GDM1 (cell line): Measurements from ENCODE around the gene SLC8A2.

Experiments
- DNase-seq: peaks from one replicate; lab custom pipeline; 2025; lab: John Stamatoyannopoulos, UW

SLC8A2 gene

DNA sequence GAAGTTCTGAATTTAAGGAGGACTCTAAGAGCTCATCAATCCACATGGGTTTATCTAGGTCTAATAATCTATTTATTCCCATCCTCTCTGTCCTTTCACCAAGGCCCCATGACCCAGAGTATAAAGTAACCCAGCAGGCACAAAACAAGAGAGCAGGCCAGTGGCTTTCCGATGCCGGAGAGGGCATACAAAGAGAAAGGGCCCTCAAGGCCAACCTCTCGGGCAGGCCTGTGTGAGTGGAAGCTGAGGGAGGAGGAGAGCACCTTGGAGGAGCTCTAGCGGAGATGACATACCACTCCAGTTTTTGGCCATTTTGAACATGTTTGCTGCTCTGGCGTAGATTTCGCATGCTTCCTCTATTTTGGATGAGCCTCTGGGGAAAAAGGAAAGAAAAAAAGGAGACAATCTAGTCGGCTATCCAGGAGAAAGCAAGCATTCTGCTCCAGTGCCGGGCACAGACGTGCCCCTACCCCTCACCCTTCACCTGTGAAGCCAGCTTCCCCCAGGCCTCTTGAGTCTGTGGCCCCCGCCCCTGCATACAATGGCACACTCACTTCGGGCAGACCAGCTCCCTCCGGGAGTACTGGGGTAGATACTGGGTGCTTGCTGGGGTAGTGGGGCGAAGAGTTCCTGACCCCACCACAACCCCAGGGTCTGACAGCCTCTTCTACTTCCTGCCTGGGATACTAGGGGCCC is 31.6 kb upstream of the SLC8A2 start:
- DNase-seq: no peak

DNA sequence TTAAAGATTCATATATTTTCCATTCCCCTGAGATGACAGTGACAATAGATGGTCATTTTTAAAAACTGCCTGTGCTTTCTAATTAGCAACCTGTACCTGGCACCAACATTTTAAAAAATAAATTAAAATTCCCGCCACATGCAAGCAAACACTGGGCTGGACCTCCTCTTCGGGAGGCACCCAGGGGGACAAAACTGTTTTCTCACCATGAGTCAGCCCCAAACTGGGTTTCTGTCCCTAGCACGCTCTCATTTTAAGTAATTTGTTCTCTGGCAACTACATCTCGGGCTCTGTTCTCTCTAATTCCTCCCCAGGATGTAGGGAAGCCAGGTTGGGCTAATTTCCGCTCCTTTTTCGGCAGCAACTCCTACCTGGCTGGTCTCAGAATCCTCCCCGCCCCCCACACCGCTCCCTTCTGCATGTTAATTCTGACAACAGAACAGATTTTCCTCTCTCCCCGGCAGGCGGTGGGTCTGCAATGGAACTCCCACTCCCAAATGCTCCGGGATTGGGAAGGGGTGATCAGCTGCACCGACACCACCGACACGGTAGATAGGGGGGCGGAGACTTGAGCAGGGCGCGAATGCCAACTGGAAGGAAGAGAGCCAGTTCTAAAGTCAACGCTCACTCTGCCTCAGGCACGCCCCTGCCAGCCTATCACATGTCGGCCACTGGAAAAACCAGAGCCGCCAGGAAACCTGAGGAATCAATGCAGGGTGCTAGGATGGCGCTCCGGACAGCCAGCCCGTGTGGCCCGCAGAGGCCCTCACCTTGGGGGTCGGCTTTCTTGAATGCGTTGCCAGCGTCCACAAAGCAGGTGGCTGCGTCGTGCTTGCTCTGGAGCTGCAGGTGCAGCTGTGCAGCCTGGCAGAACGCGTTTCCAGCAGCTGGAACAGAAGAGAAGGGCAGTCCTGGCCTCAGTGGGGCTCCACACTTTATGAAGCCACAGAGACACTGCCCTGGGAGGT is 28.5 kb upstream of the SLC8A2 start:
- no peak for DNase-seq

DNA sequence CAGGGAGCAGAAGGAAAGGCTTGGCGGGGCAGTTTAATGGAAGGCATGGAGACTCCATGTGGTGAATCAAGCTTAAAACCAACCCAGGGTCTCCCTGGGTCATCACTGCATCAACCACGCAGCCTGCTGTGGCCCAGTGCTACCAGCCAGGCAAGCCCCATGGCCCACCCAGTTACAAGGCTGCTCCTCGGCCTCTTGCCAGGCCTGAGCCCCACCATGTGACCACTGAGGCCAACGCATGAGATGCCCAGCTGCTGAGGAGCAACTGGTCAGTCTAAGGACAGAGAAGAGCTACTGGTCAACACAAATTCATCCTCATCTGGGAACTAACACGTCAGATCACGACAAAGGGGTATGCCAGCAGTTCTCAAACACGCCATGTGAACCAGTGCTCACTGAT is 27.7 kb upstream of the SLC8A2 start:
- DNase-seq: no peak

DNA sequence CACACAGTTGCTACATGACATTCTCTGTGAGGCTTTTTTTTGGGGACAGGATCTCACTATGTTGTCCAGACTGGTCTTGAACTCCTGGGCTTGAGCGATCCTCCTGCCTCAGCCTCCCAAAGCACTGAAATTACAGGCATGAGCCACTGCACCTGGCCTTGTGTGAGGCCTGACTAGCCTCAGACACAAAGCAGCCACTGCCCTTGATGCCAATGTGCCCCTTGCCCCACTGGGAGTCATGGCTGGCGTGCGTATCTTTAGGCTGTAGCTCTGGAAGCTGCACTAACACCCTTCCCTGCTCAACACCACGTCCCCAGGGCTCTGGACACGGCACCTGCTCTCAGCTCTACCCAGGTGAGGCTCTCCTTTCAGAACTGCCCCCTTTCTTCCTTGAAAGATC is 26.9 kb upstream of the SLC8A2 start:
- no peak for DNase-seq

DNA sequence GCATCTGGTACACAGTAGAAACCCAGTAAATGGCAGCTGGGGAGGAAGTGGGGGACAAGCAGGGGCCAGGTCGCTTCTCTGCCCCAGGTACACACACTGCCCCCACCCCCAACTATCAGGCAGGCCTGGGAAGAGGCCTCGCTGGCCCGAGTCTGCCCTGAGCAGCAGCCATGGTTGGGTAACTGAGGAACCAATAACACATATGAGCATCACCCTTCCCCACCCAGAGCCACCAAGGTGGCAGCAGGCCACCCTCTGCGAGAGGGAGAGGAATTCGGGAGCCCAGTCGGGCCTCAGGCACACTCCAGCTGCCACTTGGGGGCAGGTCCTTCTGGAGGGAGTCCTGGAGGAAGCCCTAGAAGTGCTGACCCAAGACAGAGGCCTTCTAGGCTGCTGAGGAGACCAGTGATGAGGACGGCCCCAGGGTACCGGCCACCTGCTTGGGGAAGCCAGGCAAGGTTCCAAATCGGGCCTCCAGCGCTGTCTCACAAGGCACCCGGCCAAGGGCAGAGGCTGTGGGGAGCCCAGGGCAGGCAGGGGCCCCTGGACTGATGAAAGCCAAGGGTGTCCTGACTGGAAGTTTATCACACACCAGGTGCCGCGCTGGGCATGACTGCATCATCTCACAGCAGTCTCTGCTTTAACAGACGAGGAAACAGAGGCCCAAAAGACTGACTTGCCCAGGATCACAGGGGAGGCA is 26.3 kb upstream of the SLC8A2 start:
- DNase-seq: no peak

DNA sequence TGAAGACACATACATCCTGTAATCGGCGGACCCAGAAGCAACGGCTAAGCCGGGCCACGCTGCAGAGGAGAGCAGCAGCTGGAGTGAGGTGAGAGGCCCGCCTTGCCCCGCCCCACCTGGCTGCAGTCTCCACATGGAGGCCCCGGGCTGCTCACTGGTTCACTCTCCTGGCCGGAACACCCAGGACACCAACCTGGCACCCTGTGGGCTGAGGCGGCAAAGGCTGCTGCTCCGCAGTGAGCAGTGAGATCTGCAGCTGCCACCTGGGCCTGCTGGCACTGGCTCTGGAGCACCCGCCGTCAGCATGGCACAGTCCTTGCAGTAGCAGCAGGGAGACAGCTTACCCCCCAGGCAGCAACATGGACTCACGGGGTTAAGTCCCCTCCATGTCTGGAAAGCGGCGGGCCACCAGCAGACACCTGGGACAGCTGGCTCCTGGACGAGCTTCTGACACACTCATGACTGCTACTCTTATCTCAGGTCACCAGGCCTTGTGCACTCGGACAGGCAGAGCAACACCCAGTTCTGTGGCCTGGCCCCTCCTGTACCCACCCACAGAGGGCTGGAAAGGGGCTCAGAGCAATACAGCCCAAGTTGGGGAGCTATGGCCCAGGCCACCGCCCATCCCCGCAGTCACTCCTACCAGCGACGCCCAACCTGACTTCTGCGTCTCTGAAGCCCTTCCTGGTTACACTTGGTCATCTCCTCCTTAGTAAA is 25.5 kb upstream of the SLC8A2 start:
- DNase-seq: no peak

DNA sequence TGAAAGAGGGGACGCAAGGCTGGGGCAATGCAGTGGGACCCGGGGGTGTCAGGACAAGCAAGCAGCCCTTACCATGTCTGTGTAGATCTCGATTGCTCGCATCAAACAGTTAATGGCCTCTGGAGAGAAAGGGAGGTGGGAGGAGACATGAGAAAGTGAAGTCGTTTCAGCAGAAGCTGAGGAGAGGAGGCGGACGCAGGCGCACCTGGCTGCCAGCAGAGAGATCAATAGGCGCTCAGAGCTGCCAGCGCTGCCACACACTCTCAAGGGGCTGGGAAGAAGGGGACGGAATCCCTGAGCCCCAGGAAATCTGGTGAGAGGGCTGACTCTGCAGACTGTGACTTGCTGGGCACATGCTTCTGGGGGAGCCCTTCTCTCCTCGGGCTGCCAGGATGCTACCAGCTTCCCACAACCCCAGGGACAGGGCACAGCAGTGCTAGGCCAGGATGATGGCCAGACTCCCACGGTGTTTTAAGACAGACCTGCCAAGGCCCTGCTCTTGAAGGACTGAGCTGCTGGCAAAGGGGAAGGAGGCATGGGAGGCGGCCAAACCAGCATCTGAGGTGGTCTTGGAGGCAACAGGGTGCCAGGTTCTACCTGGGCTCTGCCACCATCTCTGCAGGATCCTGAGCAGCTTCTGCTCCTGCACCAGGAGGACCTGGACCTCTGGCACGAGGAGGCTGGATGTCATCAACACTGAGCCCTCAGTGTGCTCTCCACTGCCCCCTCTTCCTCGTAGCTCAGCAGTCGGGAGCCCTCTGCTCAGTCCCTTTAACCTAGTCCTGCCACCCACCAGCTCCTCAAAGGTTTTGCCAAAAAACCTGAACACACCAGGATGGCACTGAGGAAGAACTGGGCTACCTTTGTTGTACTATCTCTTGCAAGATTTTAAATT is 24.0 kb upstream of the SLC8A2 start:
- no peak for DNase-seq

DNA sequence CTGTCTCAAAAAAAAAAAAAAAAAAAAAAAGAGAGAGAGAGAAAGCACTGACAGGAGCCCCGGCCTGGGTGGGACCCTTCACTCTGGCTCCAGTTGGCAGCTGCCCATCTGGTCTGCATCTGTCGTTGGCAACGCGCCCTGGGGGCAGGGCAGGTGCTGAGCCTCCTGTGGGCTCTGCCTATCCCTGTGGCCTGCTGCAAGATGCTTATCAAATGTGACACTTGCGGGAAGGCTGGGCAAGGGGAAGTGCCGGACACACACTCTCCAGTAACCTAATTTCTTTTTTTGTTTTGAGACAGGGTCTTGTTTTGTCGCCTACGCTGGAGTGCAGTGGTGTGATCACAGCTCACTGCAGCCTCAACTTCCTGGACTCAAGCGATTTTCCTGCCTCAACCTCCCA is 23.0 kb upstream of the SLC8A2 start:
- no peak for DNase-seq

DNA sequence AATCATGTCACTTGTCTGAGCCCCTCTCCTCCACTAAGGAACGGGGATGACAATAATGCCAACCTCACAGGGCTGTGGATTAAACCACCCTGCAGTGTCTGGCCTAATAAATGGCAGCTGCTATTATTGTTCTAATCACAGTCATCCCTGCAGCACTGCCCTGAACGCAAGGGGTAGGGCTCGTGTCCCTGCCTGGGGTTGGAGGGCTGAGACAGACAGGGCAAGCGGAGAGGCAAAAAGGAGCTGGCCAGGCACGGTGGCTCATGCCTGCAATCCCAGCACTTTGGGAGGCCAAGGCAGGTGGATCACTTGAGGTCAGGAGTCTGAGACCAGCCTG is 22.5 kb upstream of the SLC8A2 start:
- no peak for DNase-seq

DNA sequence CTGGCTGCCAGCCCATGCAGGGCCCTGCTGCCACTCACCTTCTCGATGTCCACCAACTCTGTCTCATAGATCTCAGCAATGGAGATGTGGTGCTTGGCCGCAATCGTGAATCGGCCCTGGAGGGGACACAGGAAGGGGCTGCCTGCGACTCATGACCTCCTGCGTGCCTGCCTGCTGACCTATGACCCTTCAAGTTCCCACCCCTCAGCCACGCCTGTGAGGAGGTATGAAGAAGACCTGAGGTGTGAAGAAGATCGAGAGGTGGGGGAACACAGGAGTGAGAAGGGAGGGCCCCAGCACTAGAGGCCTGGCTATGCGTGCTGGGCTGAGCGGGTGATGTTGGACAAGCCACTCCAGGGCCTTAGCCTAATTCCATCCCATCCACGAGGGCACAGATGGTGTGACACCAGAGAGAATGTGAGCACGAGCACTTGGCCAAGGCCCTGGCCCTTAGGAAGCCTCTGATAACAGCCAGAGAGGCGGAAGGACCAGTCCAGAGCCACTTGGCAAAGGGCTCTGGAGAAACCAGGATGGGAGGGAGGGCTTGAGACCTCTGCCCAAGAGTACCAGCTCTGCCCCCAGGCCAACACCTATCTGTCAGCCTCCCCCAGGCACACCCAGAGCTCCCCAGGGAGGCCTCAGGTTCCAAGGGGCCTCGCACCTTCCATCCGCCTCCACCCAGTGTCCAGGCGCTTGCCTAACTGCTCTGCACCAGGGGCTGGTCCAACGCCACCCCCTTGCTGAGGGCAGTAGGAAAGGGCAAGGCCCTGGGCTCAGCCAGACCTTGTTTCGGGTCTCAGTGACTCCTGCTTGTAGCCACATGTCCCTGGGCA is 21.9 kb upstream of the SLC8A2 start:
- DNase-seq: no peak

DNA sequence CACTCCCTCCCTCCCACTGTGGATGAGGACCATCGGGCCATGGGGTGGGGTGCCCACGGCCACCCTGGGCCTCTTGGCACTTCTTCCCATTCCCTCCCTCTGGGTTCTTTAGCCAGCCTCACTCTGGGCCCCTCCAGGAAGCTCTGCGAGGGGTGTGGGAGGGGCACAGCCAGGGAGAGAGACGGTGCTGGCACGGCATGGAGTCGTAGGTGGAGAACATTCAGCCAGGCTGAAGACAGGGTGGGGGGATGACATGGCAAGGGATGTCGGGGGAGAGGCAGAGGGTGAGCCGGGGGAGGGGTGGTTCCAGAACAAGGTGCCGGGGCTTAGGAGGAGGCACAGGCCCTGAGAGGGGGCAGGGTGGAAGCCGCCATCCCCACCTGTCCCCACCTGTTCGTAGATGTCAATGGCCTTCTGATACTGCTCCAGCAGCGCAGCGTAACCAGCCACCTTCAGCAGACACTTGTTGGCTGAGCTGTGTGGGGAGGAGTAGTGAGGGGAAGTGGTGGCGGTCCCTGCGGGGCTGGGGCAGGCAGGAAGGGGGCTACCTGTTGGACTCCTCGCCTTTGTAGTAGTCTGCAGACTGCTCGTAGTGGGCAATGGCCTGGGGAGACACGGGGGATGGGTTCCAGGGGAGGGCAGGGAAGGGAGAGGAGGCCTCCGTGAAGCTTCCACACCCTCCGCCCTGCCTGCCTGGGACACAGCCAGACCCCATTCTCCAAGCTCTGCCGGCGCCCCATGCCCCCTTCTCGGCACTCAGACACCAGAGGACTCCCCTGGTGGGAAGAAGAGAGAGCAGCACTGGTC is 21.1 kb upstream of the SLC8A2 start:
- no peak for DNase-seq

DNA sequence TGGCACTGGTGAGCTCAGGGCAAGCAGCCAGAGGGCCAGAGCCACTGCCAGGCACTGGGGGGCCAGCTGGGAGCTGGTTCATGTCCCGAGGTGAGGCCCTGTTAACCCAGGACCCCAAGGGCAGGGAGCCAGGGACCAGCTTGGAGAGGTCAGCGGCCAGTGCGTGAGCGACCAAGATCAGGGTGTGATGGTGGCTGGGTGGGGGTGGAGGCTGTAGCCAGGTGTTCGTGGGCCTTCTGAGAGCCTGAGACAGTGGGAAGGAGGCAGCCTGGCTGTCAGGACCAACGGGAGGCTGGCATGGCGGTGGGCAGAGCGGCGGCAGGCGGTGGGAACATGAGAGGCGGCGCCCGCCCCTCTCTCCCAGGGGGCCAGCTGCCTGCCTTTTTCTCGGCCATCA is 20.4 kb upstream of the SLC8A2 start:
- no peak for DNase-seq

DNA sequence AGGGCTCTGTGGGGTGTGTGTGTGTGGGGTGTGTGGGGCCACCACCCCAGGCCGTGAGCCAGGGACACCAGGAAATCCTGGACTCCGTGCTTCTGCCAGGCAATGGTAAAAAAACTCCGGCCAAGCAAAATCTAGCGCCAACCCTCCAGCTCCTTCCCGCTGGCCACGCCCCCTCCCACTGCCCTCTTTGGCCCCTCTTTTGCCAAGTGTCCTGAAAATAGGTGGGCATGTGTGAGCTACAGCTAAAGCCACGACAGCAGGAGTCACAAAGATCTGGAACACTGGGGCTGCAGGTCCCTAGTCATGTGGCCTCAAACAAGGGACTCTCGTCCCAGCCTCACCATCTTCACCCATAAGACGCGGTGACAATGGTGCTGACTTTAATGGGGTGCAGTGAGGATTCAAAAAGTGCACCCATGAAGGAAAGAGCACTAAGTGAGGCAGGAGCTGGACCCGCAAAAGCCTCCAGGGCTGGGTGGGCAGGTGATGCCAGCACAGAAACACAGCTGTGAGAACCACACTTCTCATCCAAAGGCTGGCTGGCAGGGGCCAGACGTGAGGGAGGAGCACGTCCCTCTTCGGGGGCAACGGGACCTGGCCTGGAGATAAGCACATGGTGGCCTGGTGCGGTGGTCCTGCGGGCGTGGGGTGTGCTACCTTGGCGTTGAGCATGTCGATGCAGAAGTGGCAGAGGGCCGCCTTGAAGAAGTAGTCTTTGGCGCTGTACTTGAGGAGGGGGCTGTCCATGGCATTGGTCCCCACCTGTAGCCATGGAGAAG is 19.9 kb upstream of the SLC8A2 start:
- DNase-seq: no peak

DNA sequence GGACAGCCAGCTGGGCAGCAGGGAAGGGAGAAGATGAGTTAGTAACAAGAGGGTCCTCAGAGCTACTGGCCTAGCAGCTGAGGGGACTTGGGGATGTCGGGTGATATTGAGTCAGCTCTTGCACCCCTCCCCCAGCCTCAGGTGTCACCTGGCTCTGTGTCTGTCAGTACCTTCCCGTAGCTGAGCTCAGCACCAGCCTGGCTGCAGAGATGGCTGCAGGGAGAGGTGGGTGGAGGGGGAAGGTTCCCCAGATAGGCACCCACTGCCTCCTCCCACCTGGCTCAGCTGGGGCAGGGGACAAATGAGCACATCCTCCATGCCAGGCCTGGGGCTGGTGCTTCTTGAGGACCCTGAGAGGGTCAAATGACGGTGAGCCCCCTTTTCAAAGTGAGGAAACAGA is 19.2 kb upstream of the SLC8A2 start:
- no peak for DNase-seq

DNA sequence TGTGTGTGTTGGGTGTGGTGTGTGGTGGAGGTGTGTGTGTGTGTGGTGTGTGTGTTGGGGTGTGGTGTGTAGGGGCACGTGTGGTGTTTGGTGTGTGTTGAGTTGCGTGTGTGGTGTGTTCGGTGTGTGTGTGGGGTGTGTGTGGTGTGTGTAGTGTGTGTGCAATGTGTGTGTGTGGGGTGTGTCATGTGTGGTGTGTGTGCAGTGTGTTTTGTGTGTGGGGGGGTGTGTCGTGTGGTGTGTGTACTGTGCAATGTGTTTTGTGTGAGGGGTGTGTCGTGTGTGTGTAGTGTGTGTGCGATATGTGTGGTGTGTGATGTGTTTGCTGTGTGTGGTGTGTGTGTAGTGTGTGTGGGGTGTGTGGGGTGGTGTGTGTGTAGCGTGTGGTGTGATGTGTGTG is 18.3 kb upstream of the SLC8A2 start:
- DNase-seq: no peak

DNA sequence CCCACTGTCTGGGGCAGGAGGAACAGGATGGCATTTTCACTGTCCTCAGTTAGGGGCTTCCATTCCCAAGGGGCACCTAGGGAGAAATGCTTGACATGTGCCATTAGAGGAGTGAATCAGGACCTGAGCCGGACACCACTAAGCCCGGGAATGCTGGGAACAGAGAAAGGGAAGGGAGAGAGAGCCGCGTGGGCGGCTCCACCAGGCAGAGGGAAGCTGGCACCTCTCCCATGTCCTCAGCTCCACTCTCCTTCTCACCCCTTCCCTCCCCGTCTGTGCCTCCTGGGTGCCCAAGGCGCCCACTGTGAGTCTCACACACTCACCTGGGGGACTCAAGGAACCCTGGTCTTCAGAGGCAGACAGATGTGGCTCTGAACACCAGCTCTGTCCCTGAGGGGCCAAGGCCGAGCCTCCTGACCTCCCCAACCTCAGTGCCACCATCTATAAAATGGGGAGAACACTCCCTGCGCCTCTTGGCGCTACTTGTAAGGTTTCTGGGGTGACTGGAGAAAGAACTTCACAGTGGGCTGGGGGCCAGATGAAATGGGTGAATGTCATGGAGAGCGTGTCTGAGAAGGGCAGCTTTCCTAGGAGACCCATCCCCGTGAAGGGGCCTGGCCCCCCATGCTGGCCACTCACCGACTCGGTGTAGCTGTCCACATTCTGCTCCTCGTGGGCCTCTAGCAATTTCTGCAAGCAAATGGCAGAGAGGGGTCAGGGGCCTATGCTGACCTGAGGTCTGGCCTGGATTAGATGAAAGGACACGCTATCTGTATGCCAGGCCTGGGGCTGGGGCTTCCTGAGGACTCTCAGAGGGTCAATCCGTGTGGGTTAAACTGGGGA is 17.6 kb upstream of the SLC8A2 start:
- DNase-seq: no peak
